Inflammatory macrophage treated with lipopolysaccharide for 1 hour (primary cell): ENCODE data around the gene KATNAL2.

ENCODE experiments used
- DNase-seq, 2 donors: peaks; one replicate each; pipeline ENCODE4 v3.0.0-alpha.2; 2020 to 2022

Gene KATNAL2

GRCh38 chr18:46917108-46917802 is at the start of gene KATNAL2, which contains the start of gene PIAS2:
Gene KATNAL2 (plus strand): TSS chr18:46917602. CDS start chr18:46946873, 29,271 bp downstream.
Gene PIAS2 (minus strand): TSS chr18:46917507. CDS start chr18:46917345, 162 bp downstream.
- peak; percentile 48 to 60 for DNase-seq

GRCh38 chr18:46868169-46868921 is 49.1 kb upstream of the KATNAL2 start:
- DNase-seq, result peak in 1 of 2 donors; percentile 3

GRCh38 chr18:46877329-46877987 is 39.9 kb upstream of the KATNAL2 start:
- DNase-seq, result no peak

GRCh38 chr18:46883180-46883579 is 34.2 kb upstream of the KATNAL2 start:
- DNase-seq, result no peak

- DNase-seq, result no peak
These were observed 30.5 kb upstream of the KATNAL2 start for GRCh38 chr18:46886893-46887292.

GRCh38 chr18:46888965-46889364 is 28.4 kb upstream of the KATNAL2 start:
- DNase-seq, result no peak

- no peak for DNase-seq
These were observed 25.6 kb upstream of the KATNAL2 start for GRCh38 chr18:46891742-46892214.

- DNase-seq, result no peak
These were observed 24.6 kb upstream of the KATNAL2 start for GRCh38 chr18:46892842-46893241.

- no peak for DNase-seq
These were observed 24.0 kb upstream of the KATNAL2 start for GRCh38 chr18:46893360-46893759.

GRCh38 chr18:46894124-46894523 is 23.3 kb upstream of the KATNAL2 start:
- no peak for DNase-seq

- no peak for DNase-seq
These were observed 18.0 kb upstream of the KATNAL2 start for GRCh38 chr18:46899274-46899948.

- no peak for DNase-seq
These were observed 14.0 kb upstream of the KATNAL2 start for GRCh38 chr18:46903406-46903805.

GRCh38 chr18:46909497-46909896 is 7.9 kb upstream of the KATNAL2 start:
- DNase-seq, result no peak

- no peak for DNase-seq
These were observed 6.5 kb upstream of the KATNAL2 start for GRCh38 chr18:46910856-46911255.

GRCh38 chr18:46915800-46916550 is 1.4 kb upstream of the KATNAL2 start:
- no peak for DNase-seq

GRCh38 chr18:46916551-46917107 is 773 bp upstream of the KATNAL2 start:
- peak; percentile 0 to 4 for DNase-seq

- DNase-seq, result peak; percentile 8 to 16
These were observed 600 bp downstream of the KATNAL2 start for GRCh38 chr18:46917803-46918600.

- DNase-seq, result no peak
These were observed 2.7 kb downstream of the KATNAL2 start for GRCh38 chr18:46920067-46920466.

- no peak for DNase-seq
These were observed 3.3 kb downstream of the KATNAL2 start for GRCh38 chr18:46920653-46921052.

GRCh38 chr18:46939337-46939963 is 22.0 kb downstream of the KATNAL2 start:
- no peak for DNase-seq
